Subcutaneous preadipocyte (primary cell): ENCODE data around the gene AMACR. TPM values are rescaled to one million over a fixed set of nuclear protein-coding genes. Genes with fewer than 3 reads are reported as not detected.

Experiments used
- small RNA-seq: library from RNA; depleted of rRNA; stranded (forward); fragments of <200 nt; gene quantifications from one replicate; pipeline ENCODE3, GENCODE V24; 2012
- total RNA-seq: library from RNA; depleted of rRNA; stranded (reverse); fragments of >200 nt; gene quantifications from 2 replicates; pipeline ENCODE4 v1.2.3, GENCODE V29; 2012

AMACR gene
- total RNA-seq: 5.7 and 6.6 TPM in 2 replicates

GRCh38 chr5:34007621-34008600, at the start of gene AMACR:
Gene AMACR, minus strand, starts transcription at chr5:34008050. Its CDS starts 31 bp downstream, at chr5:34008019.

GRCh38 chr5:34043099-34043876, 35.4 kb upstream of the AMACR start, which contains the start of gene C1QTNF3:
Gene C1QTNF3, minus strand, starts transcription at chr5:34043213. Its CDS starts 88 bp downstream, at chr5:34043125.

GRCh38 chr5:33984671-33985124, 23.2 kb downstream of the AMACR start, which contains the start of gene SLC45A2:
Gene SLC45A2, minus strand, starts transcription at chr5:33984693. Its CDS starts 110 bp downstream, at chr5:33984583.

GRCh38 chr5:33936381-33937016, 71.4 kb downstream of the AMACR start, which contains the start of gene RXFP3:
Gene RXFP3, plus strand, starts transcription at chr5:33936386. Its CDS starts 355 bp downstream, at chr5:33936741.

Small RNA genes lying within 50 kb of the gene (small RNA-seq; reads per million reads assigned to genes)
- gene AC139783.1: not detected

Other genes starting within 250 kb of the AMACR start
- gene ADAMTS12, start 116.1 kb downstream of the AMACR start, total RNA-seq: 28.0 and 28.7 TPM in 2 replicates
- gene RXFP3, start 71.7 kb downstream of the AMACR start, total RNA-seq: not detected in 2 replicates
- gene SLC45A2, start 23.4 kb downstream of the AMACR start, total RNA-seq: 0.20 and 0.37 TPM in 2 replicates
- 0.59 and 1.1 TPM in 2 replicates for gene C1QTNF3, start 35.2 kb upstream of the AMACR start, total RNA-seq